NCI-H446 (cell line): ENCODE measurements around the gene COL5A1.

Experiments
- DNase-seq, 2 experiments: peaks; one replicate each; lab custom pipeline; 2025; lab: John Stamatoyannopoulos, UW

Gene COL5A1

DNA sequence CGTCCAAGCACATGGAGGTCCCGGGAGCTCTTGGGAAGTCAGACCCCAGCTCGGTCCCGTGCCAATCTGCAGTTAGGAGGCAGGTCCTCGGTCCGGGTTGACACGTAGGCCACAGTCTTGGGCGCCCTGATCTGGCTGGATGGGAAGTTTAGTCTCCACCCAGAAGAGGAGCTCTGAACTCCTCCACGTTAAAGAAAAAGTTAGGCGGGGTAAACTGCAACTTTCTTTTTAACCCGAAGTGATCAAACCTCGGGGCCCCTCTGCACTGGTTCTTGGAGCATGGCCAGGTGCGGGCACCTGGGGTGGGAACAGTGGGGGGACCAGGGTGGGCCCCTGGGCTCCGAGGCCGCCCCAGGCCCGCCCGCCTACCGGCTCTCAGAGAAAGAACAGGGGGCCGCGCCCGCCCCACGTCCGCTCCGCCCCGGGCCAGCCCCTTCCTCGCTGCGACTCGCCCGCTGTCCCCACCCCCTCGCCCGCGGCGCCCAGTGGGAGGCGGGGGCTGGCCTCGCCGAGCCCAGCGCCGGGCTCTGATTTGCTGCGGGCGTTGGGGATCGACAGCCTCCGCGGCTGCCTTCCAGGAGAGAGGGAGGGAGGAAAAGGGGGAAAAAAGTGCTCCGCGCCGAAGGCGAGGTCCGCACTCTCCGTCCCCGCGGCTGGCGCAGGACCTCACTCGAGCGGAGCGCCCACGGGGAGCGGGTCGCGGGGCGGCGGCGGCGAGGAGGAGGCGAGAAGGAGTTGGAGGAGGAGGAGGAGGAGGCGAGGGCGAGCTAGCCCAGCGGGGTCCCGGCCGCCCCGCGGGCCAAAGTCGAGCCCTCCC, at the start of gene COL5A1:
TSS of gene COL5A1 (plus strand) at position 631 of the 817 bp plus-strand sequence. CDS start 385 bp downstream, outside the sequence.
- DNase-seq, result peak in 1 of 2 experiments; percentile 20

DNA sequence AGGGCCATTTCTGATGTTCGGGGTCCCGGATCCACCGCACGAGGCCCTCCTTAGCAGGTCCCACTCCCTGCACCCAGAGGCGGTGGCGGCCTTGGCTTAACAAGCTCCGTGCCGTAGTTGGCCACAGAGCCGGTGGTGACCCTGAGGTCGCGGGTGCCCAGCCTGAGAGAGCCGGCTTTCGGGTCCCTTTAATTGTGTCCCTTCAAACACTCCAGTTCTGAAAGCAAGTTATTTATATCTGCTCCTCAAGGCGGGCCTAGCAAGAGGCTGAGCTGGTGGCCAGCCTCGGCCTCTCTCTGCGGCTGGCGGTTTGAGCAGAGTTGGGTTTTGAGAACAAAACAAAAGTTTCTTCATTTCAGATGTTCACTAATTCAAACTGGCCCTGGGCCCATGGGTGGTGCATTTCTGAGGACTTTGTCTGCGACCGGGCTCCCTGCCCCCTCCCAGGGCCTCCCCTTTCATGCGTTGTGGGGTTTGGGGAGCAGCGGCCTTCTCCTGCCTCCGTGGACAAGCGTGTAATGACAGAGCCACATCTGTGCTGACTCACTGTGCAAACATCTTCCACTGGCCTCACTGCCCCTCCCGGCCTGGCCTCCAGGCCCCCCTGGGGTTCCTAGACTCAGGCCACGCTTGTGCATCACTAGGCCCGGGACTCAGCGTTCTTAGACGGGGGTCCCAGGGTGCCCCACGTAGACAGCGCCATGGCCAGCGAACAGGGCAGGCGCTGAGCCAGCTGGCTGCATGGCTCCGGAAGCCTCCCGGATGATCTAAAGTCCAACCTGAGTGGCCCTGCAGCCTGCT, 49.4 kb upstream of the COL5A1 start:
- no peak for DNase-seq

DNA sequence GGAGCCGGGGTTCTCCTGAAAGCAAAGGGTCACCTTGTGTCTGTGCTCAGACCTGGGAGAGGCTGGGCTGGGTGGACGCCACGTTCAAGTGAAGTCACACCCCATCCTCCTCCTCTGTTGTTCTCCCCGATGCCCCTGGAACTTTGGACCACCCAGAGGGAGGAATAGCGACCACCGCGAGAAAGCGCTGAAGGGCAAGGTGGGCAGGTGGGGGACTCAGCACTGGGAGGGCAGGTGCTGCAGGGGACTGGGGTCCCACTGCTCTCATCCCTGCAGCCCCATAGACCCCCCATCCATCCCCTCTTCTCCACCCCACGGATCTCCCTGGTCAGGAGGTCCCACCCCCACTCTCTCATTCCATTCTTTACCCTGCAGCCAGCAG, 48.8 kb upstream of the COL5A1 start:
- no peak for DNase-seq

DNA sequence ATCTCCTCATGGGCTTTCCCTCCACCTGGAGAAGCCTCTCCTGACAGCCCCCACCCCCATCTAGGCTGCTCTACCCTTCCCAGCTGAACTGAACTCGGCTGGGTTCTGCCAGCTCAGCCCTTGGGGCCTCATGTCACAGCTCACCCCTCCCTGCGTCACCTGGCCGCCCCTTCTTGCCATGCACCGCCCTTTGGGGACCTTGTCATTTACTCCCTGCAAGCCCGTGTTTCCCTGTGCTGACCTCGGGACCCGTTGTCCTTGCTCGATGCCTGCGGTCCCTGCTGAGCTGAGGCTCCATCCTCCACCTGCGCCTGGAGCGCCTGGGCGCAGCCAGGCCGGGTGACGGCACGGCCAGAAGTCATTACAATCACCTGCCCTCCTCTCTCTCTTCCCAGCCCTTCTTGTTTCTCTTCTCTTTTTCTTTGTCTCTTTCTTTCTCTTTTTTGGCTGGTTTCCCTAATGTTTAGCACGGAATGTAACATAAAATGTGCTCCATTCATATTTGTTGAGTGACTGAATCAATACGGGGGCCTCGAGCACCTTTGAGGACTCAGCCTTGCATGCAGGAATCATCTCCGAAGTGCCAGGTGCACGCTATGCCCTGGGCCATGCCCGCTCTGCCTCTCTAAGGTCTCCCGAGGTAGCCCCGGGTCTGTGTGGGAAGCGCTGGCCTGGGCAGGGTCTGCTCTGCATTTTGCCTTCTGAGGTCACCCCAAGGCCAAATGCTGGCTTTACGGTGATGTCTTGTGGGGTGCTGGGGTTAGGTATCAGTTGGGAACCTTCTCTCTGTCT, 48.1 kb upstream of the COL5A1 start:
- DNase-seq, result no peak

DNA sequence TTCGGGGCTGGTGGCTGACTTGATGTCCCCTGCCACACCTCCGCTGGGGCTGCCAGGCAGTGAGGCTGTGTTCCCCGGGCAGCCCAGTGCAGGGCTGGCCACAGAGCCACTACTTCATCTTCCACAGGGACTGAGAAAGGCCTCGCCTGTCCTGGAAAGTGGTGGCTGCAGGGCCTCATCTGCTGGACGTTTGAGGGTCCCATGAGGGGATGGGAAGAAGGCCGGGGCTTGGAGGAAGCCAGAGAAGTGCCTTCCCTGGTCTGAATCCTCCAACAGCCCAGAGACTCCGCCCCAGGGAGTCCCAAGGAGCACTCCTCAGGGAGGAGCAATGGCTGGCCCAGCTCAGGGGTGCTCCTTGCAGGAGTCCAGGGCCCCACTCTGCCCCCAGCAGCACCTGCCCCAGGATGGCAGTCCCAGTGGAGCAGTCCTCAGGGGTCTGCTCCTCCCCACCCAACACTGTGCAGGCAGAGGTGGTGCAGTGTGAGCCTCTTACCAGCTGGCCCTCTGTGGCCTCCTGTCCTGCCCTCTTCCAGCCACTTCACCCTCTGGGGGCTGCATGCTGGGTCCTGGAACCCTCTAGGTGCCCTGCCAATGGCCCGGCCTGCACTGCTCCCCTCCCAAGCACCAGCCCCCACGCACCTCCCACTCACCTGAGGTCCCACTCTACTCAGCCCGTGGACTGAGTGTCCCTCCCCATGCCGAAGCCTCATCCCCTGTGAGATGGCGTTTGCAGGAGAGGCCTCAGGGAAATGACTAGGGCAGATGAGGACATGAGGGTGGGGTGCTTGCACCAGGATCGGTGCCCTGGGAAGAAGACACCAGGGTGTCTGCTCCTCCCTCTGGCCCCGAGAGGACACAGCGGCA, 47.3 kb upstream of the COL5A1 start:
- no peak for DNase-seq

DNA sequence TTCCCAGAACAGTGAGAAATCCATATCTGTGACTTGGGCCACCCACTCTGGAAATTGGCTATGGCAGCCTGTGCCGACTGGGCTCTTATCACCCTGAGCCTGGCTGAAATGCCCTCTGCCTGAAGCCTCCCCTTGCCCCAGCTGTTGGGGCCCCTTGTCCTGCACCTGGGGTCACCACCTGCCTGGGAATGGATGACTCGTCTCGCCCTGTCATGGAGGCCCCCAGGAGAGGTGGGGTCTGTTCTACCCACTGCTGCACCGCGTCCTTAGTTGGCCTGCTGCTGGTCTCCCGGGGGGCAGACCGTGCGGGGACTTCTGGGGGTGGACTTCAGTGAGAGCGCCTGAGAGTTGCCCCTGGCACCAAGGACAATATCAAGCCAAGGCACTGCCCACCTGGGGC, 46.6 kb upstream of the COL5A1 start:
- DNase-seq, result no peak

DNA sequence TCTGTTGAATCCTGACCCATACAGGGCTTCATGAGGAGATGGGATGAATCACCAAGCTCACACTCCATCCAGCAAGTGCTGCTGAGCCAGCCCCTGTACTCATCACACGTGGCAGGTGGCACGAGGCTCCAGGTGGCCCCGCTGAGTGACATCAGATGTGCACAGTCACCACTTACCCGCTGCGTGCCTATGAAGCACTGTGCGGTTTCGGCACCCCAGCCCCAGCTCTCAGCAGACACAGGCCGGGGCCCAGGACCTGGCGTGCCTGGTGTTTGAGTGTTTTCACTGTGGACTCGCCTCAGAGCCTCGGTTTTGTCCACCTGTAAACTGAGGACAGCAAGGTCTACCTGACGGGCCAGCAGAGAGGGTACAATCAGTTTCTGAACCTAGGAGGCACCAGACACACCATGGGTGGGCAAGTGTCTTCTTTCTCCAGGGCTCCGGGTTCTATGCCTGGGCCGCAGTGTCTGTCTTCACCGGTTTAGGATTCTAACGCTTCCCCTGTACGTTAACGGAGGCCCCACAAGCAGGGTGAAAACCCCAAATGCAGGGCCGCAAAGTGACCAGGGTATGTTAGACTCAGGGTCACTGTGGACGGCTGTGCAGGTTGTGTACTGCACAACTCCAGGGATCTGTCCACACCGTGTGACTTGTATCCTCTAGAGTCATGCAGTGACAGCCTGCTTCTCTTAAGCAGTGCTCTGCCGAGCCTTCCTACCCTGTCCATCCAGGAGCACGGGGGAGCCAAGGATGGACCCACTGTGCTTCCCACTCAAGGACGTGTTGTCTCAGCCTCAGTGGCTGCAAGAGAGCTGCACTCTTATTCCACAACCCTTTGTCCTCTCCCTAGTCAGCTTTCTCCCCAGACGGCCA, 44.3 kb upstream of the COL5A1 start:
- no peak for DNase-seq

DNA sequence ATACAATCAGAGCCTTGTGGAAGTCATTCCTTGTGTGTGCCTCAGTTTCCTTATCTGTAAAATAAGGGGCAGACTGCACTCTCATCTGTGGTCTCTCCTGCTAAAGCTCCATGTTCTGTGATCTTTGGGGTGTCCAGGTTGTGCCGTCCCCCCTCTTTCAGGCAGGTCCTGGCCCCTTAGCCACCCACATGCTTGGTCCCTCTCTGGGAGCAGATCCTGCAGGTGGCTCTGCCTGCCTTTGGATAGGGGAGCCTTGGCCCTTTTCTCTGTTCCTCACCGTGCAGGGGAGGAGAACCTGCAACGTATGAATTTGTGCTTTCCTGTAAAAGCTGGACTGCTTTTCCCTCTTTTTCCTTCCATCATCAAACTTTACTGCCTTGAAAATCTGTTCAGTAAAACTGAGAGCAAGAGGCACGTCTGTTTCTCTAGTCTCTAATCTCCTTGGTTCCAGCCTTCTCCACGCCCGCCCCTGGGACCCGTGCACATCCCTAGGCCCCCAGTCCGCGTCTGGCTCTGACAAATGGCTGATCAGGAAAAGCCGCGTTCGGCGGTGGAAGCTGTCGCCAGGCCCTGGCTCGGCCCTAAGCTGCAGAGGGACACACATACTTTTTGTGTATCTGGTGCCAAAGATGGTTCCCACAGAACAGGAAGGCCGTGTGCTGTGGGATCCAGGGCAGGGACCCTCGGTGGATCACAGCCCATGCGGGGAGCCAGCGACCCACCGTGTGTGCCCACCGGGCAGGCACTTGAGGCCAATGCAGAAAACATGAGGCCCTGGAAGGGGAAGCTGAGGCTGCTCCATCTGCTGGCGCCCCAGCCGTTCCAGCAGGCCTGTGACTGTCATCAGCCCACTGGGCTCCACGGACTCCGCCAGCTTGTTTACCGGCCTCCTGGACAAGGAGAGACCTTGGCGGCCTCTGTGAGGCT, 43.4 kb upstream of the COL5A1 start:
- DNase-seq, result no peak

DNA sequence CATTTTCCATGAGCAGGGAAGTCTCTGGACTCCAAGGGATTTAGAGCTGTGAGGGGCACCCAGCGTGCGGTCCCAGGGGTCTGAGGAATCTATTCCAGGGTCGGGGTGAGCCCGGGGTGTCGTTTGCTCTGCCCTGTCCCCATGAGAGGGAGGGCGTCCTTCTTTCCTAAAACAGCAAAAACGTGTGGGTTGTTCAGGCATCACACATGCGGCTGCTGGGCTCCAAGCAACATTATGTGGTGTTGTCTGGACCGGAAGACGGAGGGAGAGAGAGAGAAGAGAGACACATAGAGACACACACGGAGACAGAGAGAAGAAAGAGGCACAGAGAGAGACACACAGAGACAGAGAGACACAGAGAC, 42.7 kb upstream of the COL5A1 start:
- DNase-seq, result no peak

DNA sequence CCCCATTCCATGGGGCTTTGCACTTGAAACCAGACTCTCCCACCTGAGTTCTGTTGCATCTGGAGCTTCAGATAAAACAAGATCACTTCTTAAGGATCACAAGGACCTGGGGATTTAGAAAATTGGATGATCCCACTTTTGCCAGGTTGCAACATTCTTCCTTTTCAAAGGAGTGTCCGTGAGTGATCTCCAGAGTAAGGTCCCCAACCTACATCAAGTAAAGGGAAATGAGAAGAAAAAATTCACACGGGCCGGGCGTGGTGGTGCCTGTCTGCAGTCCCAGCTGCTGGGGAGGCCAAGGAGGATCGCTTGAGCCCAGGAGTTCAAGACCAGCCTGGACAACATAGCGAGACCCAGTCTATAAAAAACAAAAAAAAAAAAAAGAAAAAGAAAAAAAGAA, 41.2 kb upstream of the COL5A1 start:
- DNase-seq, result no peak

DNA sequence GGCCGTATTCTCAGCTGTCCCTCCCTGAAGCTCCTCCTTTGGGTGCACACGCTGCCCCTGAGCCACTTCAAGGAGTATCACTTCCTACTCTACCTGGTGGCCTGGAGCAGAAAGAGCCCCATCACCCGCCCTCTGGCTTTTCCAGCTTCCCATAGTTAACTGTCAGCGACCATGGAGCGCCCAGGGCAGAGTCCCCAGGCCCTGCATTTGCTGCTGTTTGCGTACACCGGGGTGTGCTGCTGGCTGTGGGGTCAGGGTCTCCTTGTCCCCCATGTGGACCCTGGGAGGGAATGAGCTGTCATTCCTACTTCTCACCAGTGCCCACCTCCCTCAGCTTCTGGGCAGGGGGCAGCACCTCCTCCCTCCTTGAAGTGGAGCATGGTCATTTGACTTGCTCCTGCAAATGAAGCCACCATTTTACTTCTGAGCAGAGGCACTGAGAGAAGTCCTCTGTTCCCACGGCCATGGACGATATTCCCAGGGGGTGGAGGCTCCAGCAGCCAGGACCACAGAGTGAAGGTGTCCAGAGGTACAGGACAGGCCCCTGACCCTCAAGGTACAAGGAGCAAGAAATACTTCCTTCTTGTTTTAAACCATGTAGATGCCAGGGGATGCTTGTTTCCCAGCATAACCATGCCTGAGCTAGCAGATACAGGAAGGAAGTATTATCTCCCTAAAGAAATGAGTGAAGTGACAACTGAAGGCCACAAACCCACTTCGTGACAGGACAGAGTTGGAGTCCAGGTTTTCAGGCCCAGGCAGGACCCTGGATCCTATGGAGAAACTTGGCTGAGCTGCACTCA, 40.6 kb upstream of the COL5A1 start:
- DNase-seq, result no peak

DNA sequence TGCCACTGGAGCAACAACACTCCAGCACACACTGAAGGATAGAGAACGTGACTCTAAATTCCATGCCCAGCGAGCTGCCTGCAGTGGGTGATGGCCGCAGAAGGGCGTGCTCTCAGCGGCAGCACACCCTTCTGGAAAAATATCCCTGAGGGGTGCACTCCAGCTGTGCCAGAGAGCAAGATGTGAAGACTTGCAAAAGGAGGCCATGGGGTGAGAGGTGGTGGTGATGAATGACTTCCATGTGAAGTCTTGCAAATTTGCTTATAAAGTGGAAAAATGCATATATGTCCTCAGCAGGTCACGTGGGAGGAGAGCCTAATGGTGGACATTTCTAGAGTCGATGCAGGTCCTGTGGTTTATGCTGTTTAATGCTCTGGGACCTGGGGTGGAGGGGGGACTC, 39.8 kb upstream of the COL5A1 start:
- DNase-seq, result no peak

DNA sequence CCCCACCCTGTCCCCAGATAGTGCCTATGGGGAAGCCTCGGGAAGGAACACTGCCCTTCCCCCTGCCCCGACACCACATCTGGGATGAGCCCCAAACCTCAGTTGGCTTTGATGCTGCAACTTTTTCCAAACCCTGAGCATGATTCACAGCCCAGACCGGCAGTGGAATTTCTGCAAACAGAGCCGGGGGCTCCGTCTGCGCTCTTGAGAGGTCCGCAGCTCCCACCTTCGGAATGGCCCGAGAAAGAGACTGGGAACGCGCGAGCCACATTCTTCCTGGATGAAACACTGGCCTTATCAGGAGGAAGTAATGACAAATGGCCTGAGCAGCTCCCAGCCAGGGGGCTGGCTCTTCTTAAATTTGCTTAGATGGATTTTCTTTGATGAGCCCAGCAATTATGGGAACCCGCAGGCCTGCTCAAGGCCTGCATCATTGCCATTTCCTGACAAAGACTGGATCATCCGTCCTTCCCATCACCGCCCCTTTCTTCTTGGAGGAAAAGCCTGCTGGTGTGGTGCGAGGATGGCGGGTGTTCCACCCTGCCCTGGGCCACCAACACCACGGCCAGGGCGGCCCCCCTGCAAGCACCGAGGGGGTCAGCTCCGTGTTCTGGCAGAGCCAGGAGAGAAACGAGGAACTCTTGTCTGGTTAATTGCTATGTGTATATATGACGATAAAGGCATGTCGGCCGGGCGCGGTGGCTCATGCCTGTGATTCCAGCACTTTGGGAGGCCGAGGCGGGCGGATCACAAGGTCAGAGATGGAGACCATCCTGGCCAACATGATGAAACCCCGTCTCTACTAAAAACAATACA, 38.8 kb upstream of the COL5A1 start:
- DNase-seq, result no peak

DNA sequence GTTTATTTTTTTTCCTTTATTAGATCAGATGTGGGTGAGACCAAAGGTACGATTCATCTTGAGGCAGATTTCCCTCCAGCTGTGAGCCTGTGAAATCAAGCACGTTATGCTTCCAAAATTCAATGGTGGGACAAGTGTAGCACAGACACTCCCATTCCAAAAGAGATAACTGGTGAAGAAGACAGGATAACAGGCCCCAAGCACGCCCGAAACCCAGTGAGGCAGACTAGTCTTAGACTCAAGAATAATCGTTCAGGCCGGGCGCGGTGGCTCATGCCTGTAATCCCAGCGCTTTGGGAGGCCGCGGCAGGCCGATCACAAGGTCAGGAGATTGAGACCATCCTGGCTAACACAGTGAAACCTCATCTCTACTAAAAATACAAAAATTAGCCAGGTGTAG, 36.8 kb upstream of the COL5A1 start:
- DNase-seq, result no peak

DNA sequence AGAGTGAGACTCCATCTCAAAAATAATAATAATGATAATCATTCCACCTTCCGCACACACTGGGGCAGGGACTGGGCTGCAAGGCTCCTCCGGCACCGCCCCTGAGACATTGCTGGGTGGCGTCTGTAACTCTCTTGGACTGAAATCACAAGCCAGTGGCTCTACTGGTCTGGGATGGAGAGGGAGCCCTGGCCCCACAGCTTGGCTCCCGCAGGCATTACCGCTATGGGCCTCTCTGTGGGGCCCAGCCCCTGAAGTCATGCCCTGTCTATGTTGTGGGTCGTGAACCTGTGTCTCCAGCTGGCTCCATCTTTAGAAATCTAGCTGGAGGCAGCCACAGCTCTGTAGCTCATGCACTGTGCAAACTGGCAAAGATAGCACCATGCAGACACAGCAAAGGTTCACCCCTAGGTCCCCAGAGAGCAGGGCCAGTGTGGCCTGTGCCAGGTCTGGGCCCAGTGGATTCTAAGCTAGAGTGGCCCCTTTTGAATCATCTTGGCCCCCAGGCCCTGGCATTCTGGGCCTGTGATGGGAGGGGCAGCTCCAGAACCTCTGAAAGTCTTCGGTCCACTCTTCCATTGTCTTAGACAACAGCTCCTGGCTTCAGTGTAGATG, 36.1 kb upstream of the COL5A1 start:
- no peak for DNase-seq

DNA sequence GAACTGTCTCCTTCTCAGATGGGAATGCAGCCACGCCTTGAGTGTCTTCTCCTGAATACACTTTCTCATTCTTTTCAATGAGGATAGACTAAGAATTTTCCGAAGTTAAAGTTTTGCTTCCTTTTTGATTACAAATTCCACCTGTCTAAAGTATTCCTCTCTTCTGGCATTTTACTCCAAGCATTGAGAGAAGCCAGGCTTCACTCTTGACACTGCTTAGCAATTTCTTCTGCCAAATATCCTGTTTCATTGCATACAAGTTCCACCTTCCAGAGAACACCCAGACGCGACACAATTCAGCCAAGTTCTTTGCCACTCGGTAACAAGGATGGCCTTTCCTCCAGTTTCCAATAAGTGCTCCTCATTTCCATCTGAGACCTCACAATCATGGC, 35.6 kb upstream of the COL5A1 start:
- DNase-seq, result no peak

DNA sequence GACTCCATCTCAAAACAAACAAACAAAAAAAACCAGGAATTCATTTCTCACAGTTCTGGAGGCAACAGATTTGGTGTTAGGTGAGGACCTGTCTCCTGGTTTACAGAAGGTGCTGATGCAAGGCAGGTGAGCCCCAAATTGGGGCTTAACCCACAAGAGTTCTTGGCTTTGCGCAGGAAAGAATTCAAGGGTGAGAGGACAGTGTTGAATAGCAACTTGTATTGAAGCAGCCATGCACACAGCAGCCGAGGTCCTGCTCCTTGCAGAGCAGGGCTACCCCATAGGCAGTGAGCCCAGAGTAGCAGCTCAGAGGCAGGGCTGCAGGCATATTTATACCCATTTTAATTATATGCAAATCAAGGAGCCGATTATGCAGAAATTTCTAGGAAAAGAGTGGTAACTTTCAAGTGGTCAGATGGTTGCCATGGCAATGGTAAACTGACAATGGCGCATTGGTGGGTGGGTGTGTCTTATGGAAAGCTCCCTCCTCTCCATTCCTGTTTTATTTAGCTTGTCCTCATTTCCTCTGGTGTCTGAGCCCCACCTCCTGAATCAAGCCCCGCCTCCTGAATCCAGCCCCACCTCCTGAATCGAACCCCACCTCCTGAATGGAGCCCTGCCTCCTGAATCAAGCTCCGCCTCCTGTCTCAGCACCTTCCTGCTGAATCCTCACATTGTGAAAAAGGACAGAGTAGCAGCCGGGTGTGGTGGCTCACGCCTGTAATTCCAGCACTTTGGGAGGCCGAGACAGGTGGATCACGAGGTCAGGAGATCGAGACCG, 34.5 kb upstream of the COL5A1 start:
- DNase-seq, result no peak
